HEK293 (cell line): ENCODE measurements around the gene RTL9.
A peak's percentile ranks its signal among the peaks of the same experiment; 100 is the strongest.

Experiments used
- GLIS1 ChIP-seq: fragments of 450-650 bp; formaldehyde crosslinking; IDR thresholded peaks from 2 replicates; pipeline ENCODE4 v1.5.1; 2016; ENCODE audit warnings: missing biosample characterization, missing genetic modification characterization
- KLF10 ChIP-seq: fragments of 450-650 bp; IDR thresholded peaks from 2 replicates; pipeline ENCODE4 v1.5.1; 2018; ENCODE audit warnings: missing biosample characterization, mild to moderate bottlenecking, missing genetic modification characterization
- KLF9 ChIP-seq: fragments of 450-650 bp; formaldehyde crosslinking; IDR thresholded peaks from 2 replicates; pipeline ENCODE4 v1.5.1; 2016; ENCODE audit warnings: missing biosample characterization, missing genetic modification characterization, low read depth
- PRDM1 ChIP-seq: fragments of 450-650 bp; formaldehyde crosslinking; IDR thresholded peaks from 2 replicates; pipeline ENCODE4; 2016; ENCODE audit warnings: missing biosample characterization, missing genetic modification characterization
- YY2 ChIP-seq: fragments of 450-650 bp; formaldehyde crosslinking; IDR thresholded peaks from 2 replicates; pipeline ENCODE4 v1.5.1; 2016; ENCODE audit warnings: missing biosample characterization, missing genetic modification characterization
- ZBTB20 ChIP-seq: fragments of 450-650 bp; formaldehyde crosslinking; IDR thresholded peaks from 2 replicates; pipeline ENCODE4 v1.5.1; 2016; ENCODE audit warnings: missing biosample characterization, missing genetic modification characterization
- ZFP37 ChIP-seq: fragments of 450-650 bp; formaldehyde crosslinking; IDR thresholded peaks from 2 replicates; pipeline ENCODE4 v1.5.1; 2016; ENCODE audit warnings: missing biosample characterization, missing genetic modification characterization
- ZNF302 ChIP-seq: fragments of 450-650 bp; formaldehyde crosslinking; IDR thresholded peaks from 2 replicates; pipeline ENCODE4 v1.5.1; 2016; ENCODE audit warnings: missing biosample characterization, missing genetic modification characterization, low read depth
- ZNF391 ChIP-seq: fragments of 450-650 bp; formaldehyde crosslinking; IDR thresholded peaks from 2 replicates; pipeline ENCODE4 v1.5.1; 2016; ENCODE audit warnings: low read depth, missing biosample characterization, missing genetic modification characterization, borderline replicate concordance
- ZNF48 ChIP-seq: fragments of 450-650 bp; formaldehyde crosslinking; IDR thresholded peaks from 2 replicates; pipeline ENCODE4 v1.5.1; 2016; ENCODE audit warnings: missing biosample characterization, missing genetic modification characterization
- ZNF660 ChIP-seq: fragments of 450-650 bp; IDR thresholded peaks from 2 replicates; pipeline ENCODE4 v1.5.1; 2018; ENCODE audit warnings: missing biosample characterization, mild to moderate bottlenecking, missing genetic modification characterization
- ZNF830 ChIP-seq: fragments of 450-650 bp; IDR thresholded peaks from 2 replicates; pipeline ENCODE4 v1.5.0; 2018; ENCODE audit warnings: missing biosample characterization, missing genetic modification characterization, low read depth, mild to moderate bottlenecking, moderate library complexity
- ZNF837 ChIP-seq: fragments of 450-650 bp; formaldehyde crosslinking; IDR thresholded peaks from 2 replicates; pipeline ENCODE4 v1.5.1; 2016; ENCODE audit warnings: missing biosample characterization, missing genetic modification characterization
- ZSCAN30 ChIP-seq: fragments of 450-650 bp; IDR thresholded peaks from 2 replicates; pipeline ENCODE4 v1.5.1; 2018; ENCODE audit warnings: missing biosample characterization, mild to moderate bottlenecking, missing genetic modification characterization, moderate library complexity
- TF ChIP-seq, protein P1 (sequence below): fragments of 450-650 bp; formaldehyde crosslinking; IDR thresholded peaks from 2 replicates; pipeline ENCODE4 v1.5.1; 2016; ENCODE audit warnings: missing biosample characterization, missing genetic modification characterization
- TF ChIP-seq, protein P2 (sequence below): fragments of 450-650 bp; formaldehyde crosslinking; IDR thresholded peaks from 2 replicates; pipeline ENCODE4 v1.5.1; 2017; ENCODE audit warnings: missing biosample characterization, missing genetic modification characterization
- TF ChIP-seq, protein P3 (sequence below): fragments of 450-650 bp; formaldehyde crosslinking; optimal IDR thresholded peaks from 2 replicates; pipeline ENCODE3; 2016; ENCODE audit warnings: missing biosample characterization, mild to moderate bottlenecking, missing genetic modification characterization
- TF ChIP-seq, protein P4 (sequence below): fragments of 450-650 bp; formaldehyde crosslinking; IDR thresholded peaks from 2 replicates; pipeline ENCODE4 v1.5.1; 2016; ENCODE audit warnings: missing biosample characterization, missing genetic modification characterization
- TF ChIP-seq, protein P5 (sequence below): fragments of 450-650 bp; formaldehyde crosslinking; IDR thresholded peaks from 2 replicates; pipeline ENCODE4 v1.5.1; 2016; ENCODE audit warnings: missing biosample characterization, missing genetic modification characterization
- TF ChIP-seq, protein P6 (sequence below): fragments of 450-650 bp; formaldehyde crosslinking; IDR thresholded peaks from 2 replicates; pipeline ENCODE4 v1.5.1; 2016; ENCODE audit warnings: missing biosample characterization, missing genetic modification characterization
- TF ChIP-seq, protein P7 (sequence below): fragments of 450-650 bp; formaldehyde crosslinking; IDR thresholded peaks from 2 replicates; pipeline ENCODE4 v1.5.1; 2016; ENCODE audit warnings: missing biosample characterization, missing genetic modification characterization

Gene RTL9

DNA sequence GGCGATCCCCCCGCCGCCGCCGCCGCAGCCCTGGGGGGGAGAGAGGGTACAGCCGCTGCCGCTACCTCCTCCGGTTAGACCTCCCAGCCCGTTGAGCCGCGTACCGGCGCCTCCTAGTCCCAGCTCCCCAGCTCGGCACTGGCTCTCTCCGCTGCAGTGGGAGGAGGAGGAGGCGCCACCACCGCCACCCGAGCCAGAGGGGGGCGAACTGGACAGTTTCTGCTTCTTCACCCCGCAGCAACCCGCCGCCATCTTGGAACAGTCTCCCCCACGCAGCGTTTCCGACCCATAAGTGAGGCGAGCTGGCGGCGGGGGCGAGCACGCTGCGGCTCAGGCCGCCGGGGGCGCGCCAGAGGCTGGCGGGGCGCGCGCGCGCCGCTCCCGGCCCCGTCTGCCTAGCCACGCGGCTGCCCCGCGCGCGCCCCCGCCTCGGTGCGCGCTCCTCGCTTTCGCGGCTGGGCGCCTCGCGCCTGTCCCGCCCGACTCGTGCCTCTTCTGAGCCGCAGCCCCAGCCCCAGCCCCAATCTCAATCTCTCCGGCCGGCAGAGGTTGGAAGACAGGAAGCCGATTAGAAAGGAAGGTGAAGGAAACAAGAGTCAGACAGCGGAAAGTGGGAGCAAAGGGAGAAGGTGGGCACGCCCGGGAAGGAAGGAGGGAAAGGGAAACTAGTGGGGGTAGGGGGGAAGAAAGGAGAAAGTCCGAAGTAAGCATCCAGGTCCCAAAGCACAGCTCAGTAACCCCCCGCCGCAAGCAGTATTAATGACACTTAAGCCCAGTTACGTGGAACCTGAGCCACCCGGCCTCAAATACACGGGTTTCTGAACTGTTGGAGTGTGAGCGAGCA lies 40.6 kb upstream of the RTL9 start, which contains the start of gene AMMECR1 (continued):
- TF ChIP-seq, protein P1, sequence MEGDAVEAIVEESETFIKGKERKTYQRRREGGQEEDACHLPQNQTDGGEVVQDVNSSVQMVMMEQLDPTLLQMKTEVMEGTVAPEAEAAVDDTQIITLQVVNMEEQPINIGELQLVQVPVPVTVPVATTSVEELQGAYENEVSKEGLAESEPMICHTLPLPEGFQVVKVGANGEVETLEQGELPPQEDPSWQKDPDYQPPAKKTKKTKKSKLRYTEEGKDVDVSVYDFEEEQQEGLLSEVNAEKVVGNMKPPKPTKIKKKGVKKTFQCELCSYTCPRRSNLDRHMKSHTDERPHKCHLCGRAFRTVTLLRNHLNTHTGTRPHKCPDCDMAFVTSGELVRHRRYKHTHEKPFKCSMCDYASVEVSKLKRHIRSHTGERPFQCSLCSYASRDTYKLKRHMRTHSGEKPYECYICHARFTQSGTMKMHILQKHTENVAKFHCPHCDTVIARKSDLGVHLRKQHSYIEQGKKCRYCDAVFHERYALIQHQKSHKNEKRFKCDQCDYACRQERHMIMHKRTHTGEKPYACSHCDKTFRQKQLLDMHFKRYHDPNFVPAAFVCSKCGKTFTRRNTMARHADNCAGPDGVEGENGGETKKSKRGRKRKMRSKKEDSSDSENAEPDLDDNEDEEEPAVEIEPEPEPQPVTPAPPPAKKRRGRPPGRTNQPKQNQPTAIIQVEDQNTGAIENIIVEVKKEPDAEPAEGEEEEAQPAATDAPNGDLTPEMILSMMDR, result peak; percentile 78
- peak; percentile 68; the same call in 1 of the 2 replicates for TF ChIP-seq ZNF660 (tag by site-specific recombination)
- TF ChIP-seq, protein P2, sequence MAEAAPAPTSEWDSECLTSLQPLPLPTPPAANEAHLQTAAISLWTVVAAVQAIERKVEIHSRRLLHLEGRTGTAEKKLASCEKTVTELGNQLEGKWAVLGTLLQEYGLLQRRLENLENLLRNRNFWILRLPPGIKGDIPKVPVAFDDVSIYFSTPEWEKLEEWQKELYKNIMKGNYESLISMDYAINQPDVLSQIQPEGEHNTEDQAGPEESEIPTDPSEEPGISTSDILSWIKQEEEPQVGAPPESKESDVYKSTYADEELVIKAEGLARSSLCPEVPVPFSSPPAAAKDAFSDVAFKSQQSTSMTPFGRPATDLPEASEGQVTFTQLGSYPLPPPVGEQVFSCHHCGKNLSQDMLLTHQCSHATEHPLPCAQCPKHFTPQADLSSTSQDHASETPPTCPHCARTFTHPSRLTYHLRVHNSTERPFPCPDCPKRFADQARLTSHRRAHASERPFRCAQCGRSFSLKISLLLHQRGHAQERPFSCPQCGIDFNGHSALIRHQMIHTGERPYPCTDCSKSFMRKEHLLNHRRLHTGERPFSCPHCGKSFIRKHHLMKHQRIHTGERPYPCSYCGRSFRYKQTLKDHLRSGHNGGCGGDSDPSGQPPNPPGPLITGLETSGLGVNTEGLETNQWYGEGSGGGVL (tag by site-specific recombination), result peak; percentile 92
- no peak for TF ChIP-seq ZNF302 (tag by site-specific recombination)
- TF ChIP-seq, protein P3, sequence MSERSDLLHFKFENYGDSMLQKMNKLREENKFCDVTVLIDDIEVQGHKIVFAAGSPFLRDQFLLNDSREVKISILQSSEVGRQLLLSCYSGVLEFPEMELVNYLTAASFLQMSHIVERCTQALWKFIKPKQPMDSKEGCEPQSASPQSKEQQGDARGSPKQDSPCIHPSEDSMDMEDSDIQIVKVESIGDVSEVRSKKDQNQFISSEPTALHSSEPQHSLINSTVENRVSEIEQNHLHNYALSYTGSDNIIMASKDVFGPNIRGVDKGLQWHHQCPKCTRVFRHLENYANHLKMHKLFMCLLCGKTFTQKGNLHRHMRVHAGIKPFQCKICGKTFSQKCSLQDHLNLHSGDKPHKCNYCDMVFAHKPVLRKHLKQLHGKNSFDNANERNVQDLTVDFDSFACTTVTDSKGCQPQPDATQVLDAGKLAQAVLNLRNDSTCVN, result peak; percentile 68
- TF ChIP-seq KLF9, result no peak
- TF ChIP-seq ZNF830 (tag by site-specific recombination), result no peak
- TF ChIP-seq YY2, result peak; percentile 56
- TF ChIP-seq KLF10 (tag by site-specific recombination), result no peak
- TF ChIP-seq ZBTB20, result peak; percentile 95
- no peak for TF ChIP-seq ZNF837 (tag by site-specific recombination)
- no peak for TF ChIP-seq ZNF48 (tag by site-specific recombination)
- peak; percentile 44; the same call in 1 of the 2 replicates for TF ChIP-seq ZFP37 (tag by site-specific recombination)
- no peak; the same call in 1 of the 2 replicates for TF ChIP-seq ZNF391 (tag by site-specific recombination)
- peak; percentile 93 for TF ChIP-seq GLIS1 (tag by site-specific recombination)
- peak; percentile 98 for TF ChIP-seq PRDM1 (tag by site-specific recombination)
- TF ChIP-seq, protein P4, sequence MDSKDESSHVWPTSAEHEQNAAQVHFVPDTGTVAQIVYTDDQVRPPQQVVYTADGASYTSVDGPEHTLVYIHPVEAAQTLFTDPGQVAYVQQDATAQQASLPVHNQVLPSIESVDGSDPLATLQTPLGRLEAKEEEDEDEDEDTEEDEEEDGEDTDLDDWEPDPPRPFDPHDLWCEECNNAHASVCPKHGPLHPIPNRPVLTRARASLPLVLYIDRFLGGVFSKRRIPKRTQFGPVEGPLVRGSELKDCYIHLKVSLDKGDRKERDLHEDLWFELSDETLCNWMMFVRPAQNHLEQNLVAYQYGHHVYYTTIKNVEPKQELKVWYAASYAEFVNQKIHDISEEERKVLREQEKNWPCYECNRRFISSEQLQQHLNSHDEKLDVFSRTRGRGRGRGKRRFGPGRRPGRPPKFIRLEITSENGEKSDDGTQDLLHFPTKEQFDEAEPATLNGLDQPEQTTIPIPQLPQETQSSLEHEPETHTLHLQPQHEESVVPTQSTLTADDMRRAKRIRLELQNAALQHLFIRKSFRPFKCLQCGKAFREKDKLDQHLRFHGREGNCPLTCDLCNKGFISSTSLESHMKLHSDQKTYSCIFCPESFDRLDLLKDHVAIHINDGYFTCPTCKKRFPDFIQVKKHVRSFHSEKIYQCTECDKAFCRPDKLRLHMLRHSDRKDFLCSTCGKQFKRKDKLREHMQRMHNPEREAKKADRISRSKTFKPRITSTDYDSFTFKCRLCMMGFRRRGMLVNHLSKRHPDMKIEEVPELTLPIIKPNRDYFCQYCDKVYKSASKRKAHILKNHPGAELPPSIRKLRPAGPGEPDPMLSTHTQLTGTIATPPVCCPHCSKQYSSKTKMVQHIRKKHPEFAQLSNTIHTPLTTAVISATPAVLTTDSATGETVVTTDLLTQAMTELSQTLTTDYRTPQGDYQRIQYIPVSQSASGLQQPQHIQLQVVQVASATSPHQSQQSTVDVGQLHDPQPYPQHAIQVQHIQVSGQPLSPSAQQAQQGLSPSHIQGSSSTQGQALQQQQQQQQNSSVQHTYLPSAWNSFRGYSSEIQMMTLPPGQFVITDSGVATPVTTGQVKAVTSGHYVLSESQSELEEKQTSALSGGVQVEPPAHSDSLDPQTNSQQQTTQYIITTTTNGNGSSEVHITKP (tag by site-specific recombination), result peak; percentile 94
- TF ChIP-seq ZSCAN30 (tag by site-specific recombination), result peak; percentile 47; the same call in 1 of the 2 replicates
- TF ChIP-seq, protein P5, sequence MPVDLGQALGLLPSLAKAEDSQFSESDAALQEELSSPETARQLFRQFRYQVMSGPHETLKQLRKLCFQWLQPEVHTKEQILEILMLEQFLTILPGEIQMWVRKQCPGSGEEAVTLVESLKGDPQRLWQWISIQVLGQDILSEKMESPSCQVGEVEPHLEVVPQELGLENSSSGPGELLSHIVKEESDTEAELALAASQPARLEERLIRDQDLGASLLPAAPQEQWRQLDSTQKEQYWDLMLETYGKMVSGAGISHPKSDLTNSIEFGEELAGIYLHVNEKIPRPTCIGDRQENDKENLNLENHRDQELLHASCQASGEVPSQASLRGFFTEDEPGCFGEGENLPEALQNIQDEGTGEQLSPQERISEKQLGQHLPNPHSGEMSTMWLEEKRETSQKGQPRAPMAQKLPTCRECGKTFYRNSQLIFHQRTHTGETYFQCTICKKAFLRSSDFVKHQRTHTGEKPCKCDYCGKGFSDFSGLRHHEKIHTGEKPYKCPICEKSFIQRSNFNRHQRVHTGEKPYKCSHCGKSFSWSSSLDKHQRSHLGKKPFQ (tag by site-specific recombination), result no peak
- TF ChIP-seq, protein P6, sequence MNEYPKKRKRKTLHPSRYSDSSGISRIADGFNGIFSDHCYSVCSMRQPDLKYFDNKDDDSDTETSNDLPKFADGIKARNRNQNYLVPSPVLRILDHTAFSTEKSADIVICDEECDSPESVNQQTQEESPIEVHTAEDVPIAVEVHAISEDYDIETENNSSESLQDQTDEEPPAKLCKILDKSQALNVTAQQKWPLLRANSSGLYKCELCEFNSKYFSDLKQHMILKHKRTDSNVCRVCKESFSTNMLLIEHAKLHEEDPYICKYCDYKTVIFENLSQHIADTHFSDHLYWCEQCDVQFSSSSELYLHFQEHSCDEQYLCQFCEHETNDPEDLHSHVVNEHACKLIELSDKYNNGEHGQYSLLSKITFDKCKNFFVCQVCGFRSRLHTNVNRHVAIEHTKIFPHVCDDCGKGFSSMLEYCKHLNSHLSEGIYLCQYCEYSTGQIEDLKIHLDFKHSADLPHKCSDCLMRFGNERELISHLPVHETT, result no peak
- TF ChIP-seq, protein P7, sequence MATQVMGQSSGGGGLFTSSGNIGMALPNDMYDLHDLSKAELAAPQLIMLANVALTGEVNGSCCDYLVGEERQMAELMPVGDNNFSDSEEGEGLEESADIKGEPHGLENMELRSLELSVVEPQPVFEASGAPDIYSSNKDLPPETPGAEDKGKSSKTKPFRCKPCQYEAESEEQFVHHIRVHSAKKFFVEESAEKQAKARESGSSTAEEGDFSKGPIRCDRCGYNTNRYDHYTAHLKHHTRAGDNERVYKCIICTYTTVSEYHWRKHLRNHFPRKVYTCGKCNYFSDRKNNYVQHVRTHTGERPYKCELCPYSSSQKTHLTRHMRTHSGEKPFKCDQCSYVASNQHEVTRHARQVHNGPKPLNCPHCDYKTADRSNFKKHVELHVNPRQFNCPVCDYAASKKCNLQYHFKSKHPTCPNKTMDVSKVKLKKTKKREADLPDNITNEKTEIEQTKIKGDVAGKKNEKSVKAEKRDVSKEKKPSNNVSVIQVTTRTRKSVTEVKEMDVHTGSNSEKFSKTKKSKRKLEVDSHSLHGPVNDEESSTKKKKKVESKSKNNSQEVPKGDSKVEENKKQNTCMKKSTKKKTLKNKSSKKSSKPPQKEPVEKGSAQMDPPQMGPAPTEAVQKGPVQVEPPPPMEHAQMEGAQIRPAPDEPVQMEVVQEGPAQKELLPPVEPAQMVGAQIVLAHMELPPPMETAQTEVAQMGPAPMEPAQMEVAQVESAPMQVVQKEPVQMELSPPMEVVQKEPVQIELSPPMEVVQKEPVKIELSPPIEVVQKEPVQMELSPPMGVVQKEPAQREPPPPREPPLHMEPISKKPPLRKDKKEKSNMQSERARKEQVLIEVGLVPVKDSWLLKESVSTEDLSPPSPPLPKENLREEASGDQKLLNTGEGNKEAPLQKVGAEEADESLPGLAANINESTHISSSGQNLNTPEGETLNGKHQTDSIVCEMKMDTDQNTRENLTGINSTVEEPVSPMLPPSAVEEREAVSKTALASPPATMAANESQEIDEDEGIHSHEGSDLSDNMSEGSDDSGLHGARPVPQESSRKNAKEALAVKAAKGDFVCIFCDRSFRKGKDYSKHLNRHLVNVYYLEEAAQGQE (tag by site-specific recombination), result peak; percentile 15; the same call in 1 of the 2 replicates
